GM13977 (cell line): ENCODE measurements around the gene LIPG.

Source experiments
- DNase-seq: peaks from one replicate; pipeline ENCODE4 v3.0.0; 2012; ENCODE audit warnings: low spot score
- in situ Hi-C: fragments of 300-500 bp; cut with MboI; formaldehyde crosslinking; loops from one replicate; pipeline ENCODE4 v1.12.0; 2022; ENCODE audit warnings: low sequenced_read_pairs, low pct_unique_long_range_greater_than_20kb, mixed read lengths, inconsistent platforms; ENCODE audit not compliant: unreplicated experiment
- TF ChIP-seq, protein P1 (sequence below): IDR thresholded peaks from 2 replicates; pipeline ENCODE4 v1.5.1; 2012; ENCODE audit warnings: mild to moderate bottlenecking, control low read depth; ENCODE audit not compliant: insufficient read depth; ENCODE audit errors: extremely low read depth, missing control alignments

The LIPG gene

DNA sequence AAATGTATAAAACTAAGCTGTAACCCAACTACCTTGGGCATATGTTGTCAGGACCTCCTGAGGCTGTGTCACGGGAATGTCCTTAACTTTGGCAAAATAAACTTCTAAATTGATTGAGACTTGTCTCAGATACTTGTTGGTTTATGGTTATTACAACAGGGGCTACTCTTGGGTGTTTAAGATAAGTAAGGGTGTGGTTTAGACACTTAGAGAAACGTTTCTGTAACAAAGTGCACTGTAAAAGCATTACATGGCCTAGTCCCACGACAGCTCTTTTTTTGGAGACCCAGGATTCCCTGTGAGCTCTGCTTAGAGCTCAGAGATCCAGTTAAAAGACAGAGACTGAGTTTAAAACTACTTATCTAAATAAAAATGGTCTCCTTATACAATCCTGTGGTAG lies 32.3 kb upstream of the LIPG start:
- in situ Hi-C loops: no loop called here
- no peak for DNase-seq
- TF ChIP-seq, protein P1, sequence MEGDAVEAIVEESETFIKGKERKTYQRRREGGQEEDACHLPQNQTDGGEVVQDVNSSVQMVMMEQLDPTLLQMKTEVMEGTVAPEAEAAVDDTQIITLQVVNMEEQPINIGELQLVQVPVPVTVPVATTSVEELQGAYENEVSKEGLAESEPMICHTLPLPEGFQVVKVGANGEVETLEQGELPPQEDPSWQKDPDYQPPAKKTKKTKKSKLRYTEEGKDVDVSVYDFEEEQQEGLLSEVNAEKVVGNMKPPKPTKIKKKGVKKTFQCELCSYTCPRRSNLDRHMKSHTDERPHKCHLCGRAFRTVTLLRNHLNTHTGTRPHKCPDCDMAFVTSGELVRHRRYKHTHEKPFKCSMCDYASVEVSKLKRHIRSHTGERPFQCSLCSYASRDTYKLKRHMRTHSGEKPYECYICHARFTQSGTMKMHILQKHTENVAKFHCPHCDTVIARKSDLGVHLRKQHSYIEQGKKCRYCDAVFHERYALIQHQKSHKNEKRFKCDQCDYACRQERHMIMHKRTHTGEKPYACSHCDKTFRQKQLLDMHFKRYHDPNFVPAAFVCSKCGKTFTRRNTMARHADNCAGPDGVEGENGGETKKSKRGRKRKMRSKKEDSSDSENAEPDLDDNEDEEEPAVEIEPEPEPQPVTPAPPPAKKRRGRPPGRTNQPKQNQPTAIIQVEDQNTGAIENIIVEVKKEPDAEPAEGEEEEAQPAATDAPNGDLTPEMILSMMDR: no peak

DNA sequence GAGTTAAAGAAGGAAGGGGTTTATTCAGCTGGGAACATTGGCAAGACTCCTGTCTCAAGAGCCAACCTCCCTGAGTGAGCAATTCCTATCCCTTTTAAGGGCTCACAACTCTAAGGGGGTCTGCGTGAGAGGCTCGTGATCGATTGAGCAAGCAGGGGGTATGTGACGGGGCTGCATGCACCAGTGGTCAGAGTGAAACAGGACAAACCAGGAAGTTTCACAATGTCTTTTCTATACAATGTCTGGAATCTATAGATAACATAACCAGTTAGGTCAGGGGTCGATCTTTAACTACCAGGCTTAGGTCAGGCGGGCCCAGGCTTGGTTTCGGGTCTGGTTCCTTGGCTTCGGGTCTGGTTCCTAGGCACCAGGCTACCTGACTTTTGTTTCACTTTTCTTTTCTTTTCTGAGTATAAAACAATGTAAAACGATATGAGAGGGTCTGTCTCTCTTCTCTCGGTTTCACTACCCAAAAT lies 30.1 kb upstream of the LIPG start:
- in situ Hi-C loops: no loop called here
- TF ChIP-seq, protein P1: no peak
- no peak for DNase-seq

DNA sequence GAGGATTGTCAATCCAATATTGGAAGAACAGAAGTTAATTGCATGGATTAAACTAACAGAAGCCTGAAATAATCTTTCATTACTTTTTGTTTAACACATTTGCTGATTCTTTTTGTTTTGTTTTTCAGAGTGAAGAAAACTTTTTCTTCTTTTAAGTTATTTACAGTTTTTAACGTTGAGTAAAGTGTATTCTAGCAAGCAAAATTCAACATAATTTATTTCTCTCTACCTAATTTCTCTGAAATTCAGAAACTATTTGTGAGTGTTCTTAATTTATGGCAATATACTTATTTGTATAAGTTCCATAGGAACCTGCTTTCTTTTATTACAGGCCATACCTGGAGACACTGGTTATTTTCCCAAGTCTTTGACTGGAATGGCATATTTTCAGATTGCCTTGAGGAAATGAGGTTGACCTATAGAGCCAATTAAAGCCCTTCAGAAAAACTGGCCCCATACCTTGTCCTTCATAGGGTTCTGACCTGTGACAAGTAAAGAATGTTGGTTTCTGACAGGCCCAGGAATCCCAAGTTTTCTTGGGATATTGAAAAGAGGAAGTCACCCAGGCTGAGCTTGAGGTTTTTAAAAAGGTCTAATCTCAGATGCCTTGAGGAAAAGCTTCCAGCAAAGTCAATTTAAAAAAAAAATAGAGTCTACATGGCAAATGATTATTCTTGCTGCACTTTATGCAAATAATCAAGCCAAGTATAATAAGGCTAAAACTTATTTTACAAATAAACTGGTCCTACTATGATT lies 26.8 kb upstream of the LIPG start:
- TF ChIP-seq, protein P1: no peak
- no peak for DNase-seq
- in situ Hi-C loops: no loop called here

DNA sequence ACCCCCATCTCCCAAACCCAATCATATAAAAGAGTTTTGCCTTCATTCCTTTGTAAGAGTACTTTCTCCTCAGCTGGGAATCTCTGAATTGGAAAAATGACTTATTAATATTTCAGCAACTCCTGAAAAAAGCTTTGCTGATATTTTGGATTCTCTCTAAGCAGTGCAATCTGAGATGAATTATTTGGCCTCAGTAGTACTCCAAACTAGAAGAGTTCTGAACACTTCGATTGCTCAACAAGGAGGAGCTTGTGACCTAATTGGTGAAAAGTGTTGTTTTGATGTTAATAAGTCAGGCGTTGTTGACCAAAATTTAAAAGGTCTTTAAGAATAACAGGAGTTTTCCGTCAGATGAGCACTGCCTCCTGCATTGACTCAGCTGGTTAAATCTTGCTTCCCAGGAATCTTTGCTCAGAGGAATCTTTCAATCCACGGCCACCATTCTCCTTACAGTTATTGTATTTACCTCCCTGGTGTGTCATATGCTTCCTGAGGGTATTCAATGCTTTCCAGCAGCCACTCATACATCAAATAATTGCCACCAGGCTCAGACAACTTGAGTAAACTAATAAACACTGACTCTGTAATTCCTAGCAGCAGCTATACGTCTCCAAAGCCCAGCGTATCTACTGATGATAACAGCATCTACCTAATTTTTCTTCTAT lies 24.5 kb upstream of the LIPG start:
- DNase-seq: no peak
- in situ Hi-C loops: no loop called here
- TF ChIP-seq, protein P1: no peak

DNA sequence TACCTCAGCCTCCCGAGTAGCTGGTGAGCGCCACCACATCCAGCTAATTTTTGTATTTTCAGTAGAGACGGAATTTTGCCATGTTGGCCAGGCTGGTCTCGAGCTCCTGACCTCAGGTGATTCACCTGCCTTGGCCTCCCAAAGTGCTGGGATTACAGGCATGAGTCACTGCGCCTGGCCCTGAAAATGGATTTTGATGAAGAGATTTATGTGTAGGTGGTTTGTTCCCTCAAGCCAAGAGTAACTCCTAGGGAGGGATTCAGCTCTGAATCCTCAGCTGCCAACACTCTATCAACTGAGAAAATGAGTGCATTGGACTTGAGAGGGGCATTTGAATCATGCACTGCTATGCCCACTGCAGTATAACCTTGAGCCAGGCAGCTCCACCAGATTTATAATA lies 17.5 kb upstream of the LIPG start:
- TF ChIP-seq, protein P1: no peak
- no peak for DNase-seq
- in situ Hi-C loops: no loop called here

DNA sequence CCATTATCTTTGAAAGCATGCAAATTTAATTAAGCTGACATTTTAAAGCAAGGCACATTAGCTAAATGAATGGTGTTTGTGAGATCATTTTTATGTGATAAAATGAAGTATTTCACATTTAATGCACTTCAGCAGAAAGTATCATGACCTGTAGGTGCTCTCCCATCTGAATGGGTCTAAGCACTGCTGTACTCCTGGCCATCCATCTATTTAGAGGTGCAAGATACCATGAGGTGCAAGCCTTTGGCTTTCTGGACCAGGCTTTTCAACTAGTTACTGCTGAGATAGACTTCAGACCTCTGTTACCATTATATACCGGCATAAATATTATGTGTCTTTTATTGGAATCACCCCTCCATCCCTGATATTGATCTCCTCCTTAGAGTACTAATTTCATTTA lies 15.6 kb upstream of the LIPG start:
- in situ Hi-C loops: no loop called here
- DNase-seq: no peak
- TF ChIP-seq, protein P1: no peak
